Measurements from ENCODE around the gene GMDS. TPM values are rescaled to one million over a fixed set of nuclear protein-coding genes. Genes with fewer than 3 reads are reported as not detected.

Gene GMDS
- total and polyA plus RNA-seq, 2 of the 8 experiments (the other 6 are each of a cell fraction or from before 2014, with no cell fraction given) = 16.8 to 50.0 TPM

GRCh38 chr6:1906609-1907008, 338.8 kb downstream of the GMDS start (continued):
- TF ChIP-seq CHD7 (IDR thresholded peaks at IDR 0.05; ENCODE audit: insufficient replicate concordance, low read length) = no peak
- no peak for TF ChIP-seq ASH2L (IDR thresholded peaks at IDR 0.05; ENCODE audit: low read length)
